AG08395 (cell line): ENCODE data around the gene LYPD6.

Source experiments
- DNase-seq: peaks from one replicate; pipeline ENCODE4 v3.0.0; 2012; ENCODE audit warnings: mixed read lengths, low spot score

Gene LYPD6

DNA sequence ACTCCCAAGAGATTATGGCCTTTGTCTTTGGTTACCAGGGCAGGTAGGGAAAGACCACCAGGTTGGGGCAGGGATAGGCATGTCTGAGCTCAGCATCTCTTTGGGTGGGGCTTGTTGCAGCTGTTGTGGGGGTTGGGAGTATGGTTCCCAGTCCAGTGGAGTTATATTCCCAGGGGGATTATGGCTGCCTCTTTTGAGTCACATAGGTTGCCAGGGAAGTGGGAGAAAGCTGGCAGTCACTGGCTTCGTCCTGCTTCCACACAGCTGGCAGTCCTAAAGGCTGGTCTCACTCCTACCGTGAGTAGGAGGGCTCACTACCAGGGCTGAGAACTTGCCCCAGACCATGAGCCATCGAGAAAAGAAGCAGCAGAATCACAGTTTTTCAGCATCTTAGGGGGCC lies 79.1 kb downstream of the LYPD6 start:
- no peak for DNase-seq

DNA sequence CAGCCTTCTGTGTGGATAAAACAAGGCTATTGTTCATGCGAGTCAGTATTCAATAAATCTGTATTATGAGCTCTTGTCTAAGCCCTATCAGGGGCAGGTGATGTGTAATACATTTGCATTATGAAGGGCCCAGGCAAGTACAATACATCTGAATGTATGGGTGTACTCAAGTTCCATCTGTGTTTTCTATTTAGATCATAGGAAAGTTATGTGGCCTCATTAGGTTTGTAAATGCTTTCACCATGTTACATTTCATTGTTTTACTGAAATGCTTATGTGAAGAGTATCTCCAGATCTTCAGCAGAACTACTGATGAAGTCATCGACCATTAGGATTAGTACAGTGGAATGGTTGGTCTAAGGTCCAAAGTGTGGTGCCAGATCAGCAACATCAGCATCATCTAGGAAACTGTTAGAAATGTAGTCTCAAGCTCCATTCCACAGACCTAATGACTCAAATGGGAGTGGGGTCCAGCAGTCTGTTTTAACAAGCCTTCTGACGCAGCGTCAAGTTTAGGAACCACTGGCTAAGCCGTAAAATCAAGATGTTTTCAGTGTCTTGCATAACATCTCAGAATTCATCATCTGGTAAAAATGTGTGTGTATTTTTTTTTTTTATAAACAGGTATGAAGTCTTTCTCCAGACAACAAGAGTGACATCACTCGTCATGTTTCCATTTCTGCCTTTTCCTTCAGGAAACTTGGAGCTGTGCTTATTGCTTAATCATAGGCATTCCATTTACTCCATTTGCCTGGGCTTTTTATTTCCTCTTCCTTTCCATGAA lies 80.5 kb downstream of the LYPD6 start:
- peak; percentile 87 for DNase-seq

DNA sequence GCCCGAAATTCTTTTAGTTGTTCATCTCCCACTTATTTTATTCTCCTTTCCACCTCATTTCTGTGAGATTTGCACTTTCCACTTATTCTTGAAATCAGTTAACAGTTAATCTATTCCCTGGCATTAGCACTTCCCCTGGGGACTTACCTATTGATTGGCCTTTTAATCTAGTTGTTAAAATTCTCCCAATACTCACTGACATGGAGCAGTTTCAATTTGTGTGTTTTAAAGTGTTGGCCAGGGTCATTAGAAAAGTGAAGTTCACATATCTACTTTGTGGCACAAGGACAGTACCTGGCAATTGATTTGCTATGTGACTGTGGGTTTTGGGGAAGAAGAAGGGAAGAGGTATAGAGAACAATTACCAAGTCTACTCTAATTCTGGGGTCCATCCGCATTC lies 83.1 kb downstream of the LYPD6 start:
- DNase-seq, result no peak

DNA sequence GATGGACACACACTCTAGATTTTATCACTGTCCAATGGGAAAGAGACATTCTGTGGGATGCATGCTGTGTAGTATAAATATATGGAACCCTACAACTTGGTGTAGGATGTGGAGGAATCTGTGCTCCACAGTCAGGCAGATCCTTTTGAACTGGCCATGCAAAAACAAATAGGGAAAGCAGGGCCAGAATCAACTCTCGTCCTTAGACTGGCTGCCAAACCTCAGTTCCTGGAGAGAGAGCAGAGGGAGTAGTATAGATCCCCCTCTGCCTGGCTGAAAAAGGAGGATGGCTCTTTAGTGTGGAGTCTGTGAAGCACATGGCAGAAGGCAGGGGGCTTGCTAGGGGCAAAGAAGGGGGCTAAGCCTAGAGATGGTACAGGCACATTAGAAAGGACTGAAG lies 84.7 kb downstream of the LYPD6 start:
- DNase-seq, result no peak

DNA sequence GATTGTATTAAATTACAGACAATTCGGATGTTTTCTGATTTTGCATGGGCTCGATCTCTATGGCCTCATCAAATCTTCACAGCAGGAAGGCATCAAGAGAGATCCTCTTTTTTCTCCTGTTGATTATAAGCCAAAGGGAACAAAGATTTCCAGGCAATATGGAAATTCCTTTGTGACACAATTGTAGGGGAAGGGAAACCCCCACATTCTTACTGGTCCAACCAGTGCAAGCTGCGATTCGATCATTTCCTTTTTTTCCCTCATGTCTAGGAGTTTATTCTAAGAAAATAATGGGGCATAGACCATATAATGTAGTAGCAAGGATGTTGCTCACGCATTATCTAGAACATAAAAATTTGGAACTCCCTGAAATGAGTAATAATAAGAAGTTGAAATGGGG lies 87.7 kb downstream of the LYPD6 start:
- no peak for DNase-seq

DNA sequence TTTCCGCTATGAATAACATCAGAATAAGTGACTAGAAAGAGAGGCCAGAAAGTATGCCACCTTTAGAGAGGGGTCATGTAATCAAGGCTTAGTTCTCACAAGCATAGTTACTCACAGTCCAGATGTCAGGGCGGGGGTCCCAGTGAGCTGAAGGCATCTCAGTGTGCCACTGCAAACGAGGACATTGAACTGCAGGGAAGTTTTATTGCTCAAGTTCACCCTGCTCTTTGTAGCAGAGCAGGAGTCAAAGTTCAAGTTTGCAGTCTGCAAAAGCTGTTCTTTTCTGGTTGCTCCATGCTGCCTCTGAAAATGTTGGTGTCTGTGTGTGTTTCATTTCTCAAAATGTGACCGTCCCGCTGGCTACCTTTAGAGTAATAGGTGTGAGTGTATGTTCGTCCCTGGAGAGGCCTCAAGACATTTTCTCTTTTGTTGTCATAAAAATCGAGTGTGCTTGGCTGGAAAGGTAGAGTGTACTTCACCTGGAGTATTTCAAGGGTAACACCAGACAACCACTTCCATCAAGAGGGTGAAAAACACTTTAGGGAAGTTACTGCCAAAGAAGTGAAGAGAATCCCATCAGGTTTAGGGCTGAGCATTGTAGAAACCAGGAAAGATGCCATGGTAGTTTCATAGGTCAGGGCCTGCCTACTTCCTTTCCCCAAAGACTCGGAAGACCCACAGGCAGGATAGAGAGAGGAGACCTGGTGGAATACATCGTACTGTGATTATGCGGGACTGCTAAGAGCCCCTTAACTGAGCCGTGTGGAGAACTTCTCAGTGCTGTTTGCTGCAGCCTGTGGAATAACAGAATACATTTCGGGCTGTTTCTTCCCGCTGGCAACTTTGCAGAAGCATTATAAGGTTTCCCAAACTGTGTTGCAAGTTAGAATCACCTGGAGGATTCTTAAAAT lies 89.9 kb downstream of the LYPD6 start:
- DNase-seq, result no peak

DNA sequence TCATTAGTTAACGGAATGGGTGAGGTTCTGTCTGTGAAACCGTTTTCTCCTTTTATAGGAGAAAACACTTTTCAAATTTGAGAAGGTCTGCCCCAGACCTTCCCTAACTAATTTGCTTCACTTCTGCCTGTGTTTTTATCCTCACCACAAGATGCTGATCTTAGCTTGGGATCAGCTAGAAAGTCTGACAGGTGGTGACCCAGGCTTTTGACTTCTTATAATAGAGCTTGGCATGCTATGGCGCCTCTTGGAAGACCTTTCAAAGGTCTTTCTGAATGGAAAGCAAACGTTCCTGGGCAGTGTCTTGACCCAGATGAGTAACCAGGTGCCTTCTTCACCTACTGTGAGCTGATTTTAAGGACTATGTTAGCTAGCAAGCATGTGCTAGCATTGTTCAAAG lies 91.4 kb downstream of the LYPD6 start:
- no peak for DNase-seq

DNA sequence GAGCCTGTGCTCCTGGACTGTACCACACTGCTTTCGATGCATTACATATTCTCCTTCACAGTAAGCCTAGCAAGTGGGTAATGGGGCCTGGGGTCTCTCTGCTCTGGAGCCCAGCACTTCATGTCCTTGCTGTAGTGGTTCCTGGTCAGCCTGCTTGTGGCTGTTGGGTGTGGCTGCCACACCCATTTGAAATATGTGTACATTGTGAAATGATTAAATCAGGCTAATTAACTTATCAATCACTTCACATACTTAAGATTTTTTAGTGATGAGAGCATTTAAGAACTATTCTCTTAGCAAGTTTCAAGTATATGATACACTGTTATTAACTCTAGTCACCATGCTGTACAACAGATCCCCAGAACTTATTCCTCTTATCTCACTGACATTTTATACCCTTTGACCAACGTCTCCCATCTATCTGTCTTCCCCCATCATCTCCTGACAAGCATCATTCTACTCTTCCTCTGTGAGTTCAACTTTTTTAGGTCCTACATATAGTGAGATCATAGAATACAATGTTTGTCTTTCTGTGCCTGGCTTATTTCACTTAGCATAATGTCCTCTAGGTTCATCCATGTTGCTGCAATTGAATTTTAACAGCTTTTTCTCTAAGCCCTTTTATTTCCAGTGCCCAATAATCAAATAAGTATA lies 92.1 kb downstream of the LYPD6 start:
- peak; percentile 27 for DNase-seq

DNA sequence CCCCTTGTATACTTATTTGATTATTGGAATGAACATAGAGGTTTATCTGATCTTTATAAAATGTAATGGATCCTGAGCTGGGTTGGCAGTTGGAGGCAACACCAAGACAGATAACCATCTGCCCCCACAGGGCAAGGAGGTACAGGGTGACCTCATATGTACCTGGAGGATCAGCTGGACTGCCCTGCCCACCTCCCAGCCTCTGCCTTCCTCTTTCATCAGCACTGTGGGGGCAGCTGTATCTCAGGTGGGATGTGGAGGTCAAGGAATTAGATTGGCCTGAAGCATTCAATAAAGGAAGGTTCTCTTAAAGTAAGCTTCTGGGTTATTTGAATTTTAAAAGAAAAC lies 92.6 kb downstream of the LYPD6 start:
- DNase-seq, result no peak

DNA sequence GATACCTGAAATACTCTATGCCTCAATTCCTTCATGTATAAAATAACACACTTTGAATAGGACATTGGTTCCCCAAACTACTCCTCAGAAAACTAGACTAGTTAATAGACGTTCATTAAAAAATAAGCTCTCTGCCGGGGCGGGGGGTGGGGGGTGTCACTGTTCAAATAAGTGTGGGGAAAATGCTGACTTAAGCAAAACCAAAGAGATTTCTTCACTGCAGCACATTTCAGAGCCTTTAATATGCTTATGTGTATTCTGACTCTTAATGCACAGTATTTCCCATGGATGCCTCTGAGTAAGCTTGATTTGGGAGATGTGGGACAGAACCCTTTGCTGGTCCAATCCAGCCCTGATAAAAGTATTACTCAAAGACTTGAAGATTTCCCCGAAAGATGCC lies 93.2 kb downstream of the LYPD6 start:
- DNase-seq, result no peak

DNA sequence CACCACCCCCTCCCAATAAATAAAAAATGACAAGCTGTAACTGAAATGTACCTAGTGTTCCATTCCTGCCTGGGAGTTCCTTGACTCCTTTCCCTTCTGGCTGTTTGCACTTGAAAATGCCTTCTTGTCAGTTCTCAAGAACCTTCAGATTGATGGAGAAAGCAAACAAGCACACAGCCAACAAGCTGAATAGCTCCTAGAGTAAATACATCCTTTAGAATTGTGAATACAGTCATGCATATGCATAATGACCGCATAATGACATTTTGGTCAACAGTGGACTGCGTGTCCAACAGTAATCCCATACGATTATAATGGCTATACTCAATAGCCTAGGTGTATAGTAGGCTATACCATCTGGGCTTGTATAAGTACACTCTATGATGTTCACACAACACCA lies 97.0 kb downstream of the LYPD6 start:
- no peak for DNase-seq

DNA sequence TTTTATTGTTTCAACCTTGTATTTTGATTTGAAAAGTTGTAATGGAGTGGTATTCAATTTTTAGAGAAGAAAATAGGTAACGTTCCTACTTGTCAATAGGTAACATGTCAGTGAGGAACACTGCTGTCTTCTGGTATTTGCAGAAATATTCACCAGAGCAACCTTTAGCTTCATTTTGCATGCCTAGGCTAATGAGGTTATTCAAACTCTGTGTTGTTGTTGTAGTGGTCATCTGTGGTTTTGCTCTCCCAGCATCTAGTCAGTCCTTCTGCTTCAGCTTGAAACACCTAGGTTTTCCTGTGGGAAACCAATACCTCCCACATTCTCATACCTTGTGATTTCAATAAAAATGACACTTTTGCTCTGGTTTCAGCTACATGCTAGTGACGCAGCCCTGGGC lies 98.4 kb downstream of the LYPD6 start:
- no peak for DNase-seq

DNA sequence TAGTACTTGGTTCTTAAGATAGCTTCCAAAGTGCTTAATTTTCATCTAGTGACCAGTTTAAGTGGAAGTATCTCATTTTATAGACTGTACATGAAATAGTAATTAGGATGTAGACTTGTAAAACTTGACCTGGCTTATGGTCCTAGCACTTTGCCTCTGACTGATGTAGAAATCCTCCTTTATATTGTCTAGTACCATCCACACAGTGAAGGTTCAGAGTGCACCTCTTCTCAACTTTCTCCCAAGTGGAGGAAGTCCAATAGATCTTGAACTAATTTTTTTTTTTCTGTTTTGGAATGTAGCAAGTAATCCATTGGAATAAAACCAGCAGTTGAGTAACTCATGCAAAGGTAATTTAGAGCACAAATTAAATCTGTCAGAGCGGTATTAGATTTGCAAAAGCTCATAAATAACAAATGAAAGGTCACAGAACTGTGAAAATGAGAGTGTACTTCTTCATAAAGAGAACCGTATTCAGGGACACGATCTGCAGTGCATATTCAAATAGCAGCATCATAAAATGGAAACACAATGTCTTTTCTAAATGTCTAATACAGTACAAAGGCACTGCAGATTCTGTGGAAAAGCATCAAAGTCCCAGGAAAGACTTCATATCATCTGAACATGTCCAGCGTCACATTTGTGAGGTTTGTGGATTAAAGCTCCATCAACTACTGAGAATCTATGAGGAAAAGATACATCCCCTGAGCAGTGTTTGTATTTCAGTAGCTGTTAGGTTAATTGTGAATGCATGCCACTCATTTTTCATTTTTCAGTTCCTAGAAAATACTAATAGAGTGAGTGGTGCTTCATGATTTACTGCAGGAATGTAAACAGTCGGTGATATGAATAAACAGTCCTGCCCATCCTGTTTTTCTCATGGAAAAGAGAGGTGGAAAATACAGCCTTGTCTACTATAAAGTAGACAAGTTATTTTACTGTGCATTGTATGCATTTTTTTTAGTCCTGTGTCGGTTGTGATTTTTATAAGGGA lies 100.7 kb downstream of the LYPD6 start:
- DNase-seq, result peak; percentile 31

DNA sequence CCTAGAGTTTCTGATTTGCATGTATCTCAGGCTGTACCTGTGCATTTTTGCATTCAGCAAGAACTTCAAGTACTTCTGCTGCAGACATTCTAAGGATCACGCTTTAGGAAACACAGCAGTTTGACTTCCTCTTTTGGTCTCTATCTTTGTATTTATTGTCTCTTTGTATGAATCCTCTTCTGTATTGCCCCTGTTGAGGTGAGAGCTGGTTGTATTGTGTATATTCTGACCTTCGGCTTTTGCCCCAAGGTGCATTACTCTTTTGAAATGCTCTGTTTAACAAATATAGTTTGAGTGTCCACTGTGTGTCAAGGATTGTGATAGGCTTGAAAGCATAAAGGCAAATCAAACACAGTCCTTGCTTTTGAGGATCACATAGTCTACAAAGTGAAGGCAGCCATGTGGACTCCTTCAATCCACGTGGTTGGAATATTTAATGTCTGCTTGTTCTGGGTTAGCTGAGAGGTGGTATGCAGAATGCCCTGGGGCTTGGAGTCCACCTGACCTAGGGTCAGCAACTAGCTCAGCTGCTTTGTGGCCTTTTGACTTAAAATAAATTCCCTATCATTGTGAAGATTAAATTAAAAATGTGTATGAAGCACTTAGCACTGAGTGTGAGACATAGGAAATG lies 108.1 kb downstream of the LYPD6 start:
- no peak for DNase-seq

DNA sequence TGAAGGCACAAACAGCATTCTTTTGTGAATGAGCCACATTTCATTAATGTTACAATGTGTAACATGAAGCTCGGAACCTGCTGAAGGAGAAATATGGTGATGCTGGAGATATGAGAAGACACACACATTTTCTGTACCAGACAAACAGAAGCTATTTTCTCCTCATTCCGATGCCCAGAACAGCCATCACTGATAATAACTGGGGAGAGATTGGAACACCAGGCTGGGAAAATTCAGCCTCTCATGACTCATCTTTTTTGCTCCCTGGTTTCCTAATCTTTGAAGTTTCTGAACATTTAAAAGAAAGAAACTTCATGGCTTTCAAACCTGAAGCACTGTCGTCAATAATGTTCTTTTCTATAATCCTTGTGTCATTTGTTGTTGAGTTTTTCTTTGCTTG lies 110.9 kb downstream of the LYPD6 start:
- peak; percentile 9 for DNase-seq

DNA sequence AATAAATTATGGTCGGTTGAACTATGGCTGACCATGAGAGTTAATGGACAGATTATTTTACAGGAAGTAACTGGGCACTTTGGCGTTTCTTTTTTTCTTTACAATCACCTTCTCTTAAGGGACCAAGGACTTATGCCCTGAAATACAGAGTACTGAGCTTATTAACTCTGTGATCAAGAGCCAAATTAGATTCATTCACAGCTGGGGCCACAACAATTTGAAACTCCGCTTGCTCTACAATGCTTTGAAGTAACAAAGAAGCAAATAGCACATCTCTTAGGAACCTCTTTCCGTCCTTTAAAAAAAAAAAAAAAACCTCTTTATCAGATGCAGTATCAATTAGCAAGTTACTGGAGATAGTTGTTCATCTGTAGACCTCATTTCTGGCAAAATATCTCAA lies 112.0 kb downstream of the LYPD6 start:
- DNase-seq, result no peak

DNA sequence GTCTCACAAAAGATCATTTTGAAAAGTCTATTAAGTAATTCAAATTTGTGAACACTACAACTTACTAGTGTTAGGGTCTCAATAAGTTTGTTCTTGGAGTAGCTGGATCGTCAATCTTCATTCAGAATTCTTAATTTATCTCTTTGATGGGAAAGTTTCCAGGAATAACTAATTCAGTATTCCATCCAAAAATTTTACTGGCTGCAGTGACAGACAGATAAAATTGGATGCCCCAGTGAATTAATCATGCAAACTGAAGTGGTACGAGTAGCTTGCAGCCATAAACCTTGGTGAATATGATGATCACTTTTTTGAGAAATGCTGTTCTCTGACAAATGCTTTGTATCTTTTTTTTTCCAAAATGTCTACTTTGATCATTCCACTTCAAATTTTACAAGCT lies 112.8 kb downstream of the LYPD6 start:
- no peak for DNase-seq

DNA sequence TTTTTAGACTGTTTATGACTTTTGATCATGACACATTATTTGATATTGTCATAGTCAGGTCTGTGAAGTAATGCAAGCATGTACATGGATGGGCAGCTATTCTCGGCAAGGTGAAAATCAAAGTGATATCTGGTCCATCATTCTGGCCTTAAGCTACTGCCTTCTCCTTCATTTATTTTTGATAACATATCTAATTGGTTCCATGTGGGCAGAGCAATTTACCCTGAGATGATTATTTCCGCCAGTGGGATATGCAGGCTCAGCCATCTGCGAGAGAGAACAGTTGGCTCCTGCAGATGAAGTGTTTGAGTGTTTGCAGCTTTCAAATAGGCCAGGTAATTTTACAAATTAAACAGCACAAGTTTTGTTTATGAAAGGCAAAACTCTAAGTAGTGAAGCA lies 116.4 kb downstream of the LYPD6 start:
- DNase-seq, result no peak

DNA sequence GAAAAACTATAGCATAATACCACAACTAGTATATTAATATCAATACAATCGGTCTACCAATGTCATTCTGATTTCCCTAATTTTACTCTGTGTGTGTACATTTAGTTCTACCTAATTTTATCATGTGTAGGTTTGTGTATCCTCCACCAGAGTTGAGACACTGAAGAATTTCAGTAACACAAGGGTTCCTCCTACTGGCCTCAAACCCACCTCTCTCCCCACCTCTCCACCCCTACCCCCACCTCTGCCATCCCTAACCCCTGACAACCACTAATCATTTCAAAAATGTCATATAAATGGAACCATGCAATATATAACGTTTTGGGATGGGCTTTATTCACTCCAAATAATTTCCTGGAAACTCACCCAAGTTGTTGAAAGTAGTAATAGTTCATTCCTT lies 117.9 kb downstream of the LYPD6 start:
- DNase-seq, result no peak

DNA sequence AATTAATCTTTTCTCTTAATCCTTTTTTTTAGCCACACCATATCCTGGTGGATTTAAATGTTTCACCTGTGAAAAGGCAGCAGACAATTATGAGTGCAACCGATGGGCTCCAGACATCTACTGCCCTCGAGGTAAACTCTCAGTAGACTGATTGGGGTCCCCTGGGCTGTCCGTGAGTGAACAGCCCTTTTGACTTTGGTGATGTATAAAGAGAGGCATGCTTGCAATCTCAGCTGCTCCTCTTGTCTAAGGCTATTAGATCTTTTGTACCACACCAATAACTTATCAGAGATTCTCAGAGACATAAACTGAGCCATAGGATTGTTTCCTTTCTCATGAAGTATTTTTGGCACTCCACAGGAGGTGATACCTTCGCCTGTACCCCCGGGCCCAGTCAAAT lies 118.6 kb downstream of the LYPD6 start:
- DNase-seq, result no peak

DNA sequence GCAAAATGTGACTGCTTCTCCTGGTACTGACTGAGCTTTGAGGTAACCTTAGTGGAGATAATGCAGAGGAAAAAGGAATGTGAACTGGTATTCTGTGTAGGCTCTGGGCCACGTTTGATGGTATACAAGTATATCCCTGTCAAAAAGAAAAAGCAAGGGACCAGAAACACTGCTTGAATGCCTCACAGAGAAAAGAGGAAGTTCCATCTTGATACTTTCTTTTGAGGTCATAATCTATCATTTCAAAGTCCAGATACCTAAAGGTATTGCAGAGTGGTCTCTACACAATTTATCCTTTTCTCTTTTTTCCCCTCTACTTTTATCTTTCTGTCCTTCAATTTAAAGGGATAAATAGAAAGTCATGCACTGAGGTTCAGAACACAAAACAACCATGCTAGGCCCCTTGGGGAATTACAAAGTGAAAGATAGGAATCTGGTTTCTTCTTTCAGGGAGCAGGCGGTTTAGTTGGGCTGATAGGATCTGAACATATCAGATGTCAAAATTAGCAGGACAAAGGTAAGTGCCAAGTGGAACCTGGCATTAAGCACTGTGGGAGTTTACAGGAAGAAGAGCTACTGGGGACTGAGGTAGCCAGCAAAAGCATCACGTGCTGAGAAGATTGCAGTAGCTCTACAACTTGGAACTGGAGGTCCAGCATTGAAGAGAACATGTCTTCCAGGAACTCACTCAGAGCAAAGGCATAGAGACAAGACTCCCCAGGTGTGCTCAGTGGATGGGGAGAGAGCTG lies 121.2 kb downstream of the LYPD6 start:
- DNase-seq, result no peak
